T-cell (primary cell): ENCODE measurements around the gene MYEOV. TPM values are rescaled to one million over a fixed set of nuclear protein-coding genes. Genes with fewer than 3 reads are reported as not detected.

Experiments
- ATAC-seq, 4 experiments: fragments of 200-7000 bp in 3 of 4; fragments of 150-1000 bp in 1 of 4; cut with Tn5 transposase; replicated peaks in 1 of 4; 1 replicate in 3 of 4; 2 replicates in 1 of 4; pipeline ENCODE4 v1.10.0; 2021; ENCODE audit warnings: moderate library complexity in 3 of 4, mild to moderate bottlenecking in 2 of 4, moderate number of reproducible peaks in 1 of 4
- CTCF ChIA-PET, 2 donors: fragments of 300-600 bp; sonication (Branson Sonifier 250); formaldehyde crosslinking; loops; one replicate each; lab custom pipeline; 2022; ENCODE audit warnings: antibody characterized with exemption in 2 of 2; lab: Charles Lee
- POLR2A ChIA-PET, 2 donors: fragments of 300-600 bp; sonication (Branson Sonifier 250); formaldehyde crosslinking; loops; one replicate each; lab custom pipeline; 2022; ENCODE audit warnings: antibody characterized with exemption in 2 of 2; lab: Charles Lee
- DNase-seq, 35 experiments: peaks; one replicate each; pipeline versions ENCODE4 v3.0.0 to v3.0.0-alpha.2; 2013 to 2023
- H3K27ac ChIP-seq: one replicate; pipeline ENCODE4 v1.5.1; 2013; ENCODE audit warnings: low read length
- H3K27me3 ChIP-seq, 2 experiments: replicated peaks in 1 of 2; 1 replicate in 1 of 2; 2 replicates in 1 of 2; pipeline versions ENCODE4 v1.6.1 to v1.7.0; 2013; ENCODE audit warnings: low read length in 1 of 2, mixed read lengths in 1 of 2; ENCODE audit not compliant: control insufficient read depth in 2 of 2, insufficient read depth in 2 of 2; ENCODE audit errors: extremely low read depth in 1 of 2
- H3K36me3 ChIP-seq, 2 donors: 1 replicate in 1 of 2; 2 replicates in 1 of 2; pipeline versions ENCODE4 v1.6.1 to v1.7.0; 2013; ENCODE audit warnings: low read length in 1 of 2; ENCODE audit not compliant: control insufficient read depth in 2 of 2, insufficient read depth in 1 of 2; ENCODE audit errors: extremely low read depth in 1 of 2
- H3K4me1 ChIP-seq, 2 experiments: 1 replicate in 1 of 2; 2 replicates in 1 of 2; pipeline versions ENCODE4 v1.6.1 to v1.7.0; 2013; ENCODE audit warnings: low read length in 2 of 2, mixed read lengths in 1 of 2; ENCODE audit not compliant: insufficient read depth in 2 of 2, control insufficient read depth in 1 of 2; ENCODE audit errors: extremely low read depth in 1 of 2
- H3K4me3 ChIP-seq, 2 donors: 1 replicate in 1 of 2; 2 replicates in 1 of 2; pipeline versions ENCODE4 v1.5.1 to v1.7.0; 2013; ENCODE audit warnings: mild to moderate bottlenecking in 2 of 2, low read length in 1 of 2, moderate library complexity in 1 of 2; ENCODE audit not compliant: control insufficient read depth in 1 of 2; ENCODE audit errors: extremely low read depth in 1 of 2
- H3K9me3 ChIP-seq: 2 replicates; pipeline ENCODE4 v1.7.0; 2013
- H3K27ac Mint-ChIP-seq, 2 donors: one replicate each; pipeline ENCODE4 v1.8.0; 2020 to 2021; ENCODE audit warnings: mild to moderate bottlenecking in 2 of 2, mixed read lengths in 2 of 2
- H3K27me3 Mint-ChIP-seq, 2 donors: one replicate each; pipeline ENCODE4 v1.8.0; 2021 to 2022; ENCODE audit warnings: mixed read lengths in 2 of 2
- H3K36me3 Mint-ChIP-seq: one replicate; pipeline ENCODE4 v1.8.0; 2021; ENCODE audit warnings: mixed read lengths
- H3K4me1 Mint-ChIP-seq, 3 donors: one replicate each; pipeline ENCODE4 v1.8.0; 2020 to 2022; ENCODE audit warnings: mixed read lengths in 3 of 3, mild to moderate bottlenecking in 1 of 3
- H3K4me3 Mint-ChIP-seq, 3 donors: one replicate each; pipeline ENCODE4 v1.8.0; 2020 to 2022; ENCODE audit warnings: mild to moderate bottlenecking in 3 of 3, mixed read lengths in 3 of 3, moderate library complexity in 3 of 3
- H3K9me3 Mint-ChIP-seq, 3 donors: one replicate each; pipeline ENCODE4 v1.8.0; 2020 to 2022; ENCODE audit warnings: mixed read lengths in 3 of 3
- WGBS: methylation state at CpG from one replicate; pipeline ENCODE4 v1.1.5; 2013; ENCODE audit warnings: missing lambda C conversion rate; ENCODE audit not compliant: insufficient coverage; 5-methylcytosine and 5-hydroxymethylcytosine counted together
- total RNA-seq, 35 experiments: library from RNA in 6 of 35; stranded (reverse) in 6 of 35; fragments of 120-200 nt in 1 of 35; gene quantifications; one replicate each; pipeline versions ENCODE4 v1.2.1 to v1.2.4 and lab custom pipeline; 2013 to 2026

The MYEOV gene
- total RNA-seq, 5 donors from 2014 or later (not counting 1 experiment from before 2014, with no cell fraction given): 0.22 to 0.98 (median 0.50) TPM; not detected in 2

DNA sequence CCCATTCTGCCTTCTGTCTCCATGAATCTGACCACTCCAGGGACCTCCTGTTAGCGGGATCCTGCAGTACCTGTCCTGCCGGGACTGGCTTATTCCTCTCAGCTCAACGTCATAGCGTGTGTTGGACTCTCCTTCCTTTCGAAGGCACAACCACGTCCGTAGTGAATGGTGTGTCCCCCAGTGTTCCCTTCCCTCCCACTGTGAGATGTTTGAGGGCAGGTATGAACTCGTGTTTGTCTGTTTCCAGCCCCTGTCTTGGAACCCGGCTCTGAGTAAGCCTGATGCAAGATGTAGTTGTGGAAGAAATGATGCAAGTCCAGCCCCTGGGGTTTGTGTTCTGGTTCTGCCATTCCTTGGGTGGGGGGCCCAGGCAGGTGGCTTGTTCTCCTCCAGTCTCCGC, 10.5 kb upstream of the MYEOV start:
- Histone ChIP-seq H3K4me1 (no peaks in the 10 kb centered on the region), H3K9me3 (no peaks in the 10 kb centered on the region), H3K27me3 (peaks cover 0 to 52% of the 10 kb centered on the region in 2 experiments), H3K27ac (no peak overlapping the region), H3K4me3 (no peak overlapping the region), H3K36me3 (no peaks in the 10 kb centered on the region)
- CTCF ChIA-PET: interaction anchor here in 1 of 2 donors (0.6 kb wide), 1 partner anchor 10 kb away, joined by 3 read pairs; no protein-coding TSS in a partner anchor
- no peak for DNase-seq
- POLR2A ChIA-PET: no interaction called here
- Mint-ChIP-seq H3K4me3 (no peak overlapping the region), H3K4me1 (no peaks in the 10 kb centered on the region), H3K9me3 (no peaks in the 10 kb centered on the region), H3K27me3 (peaks cover 0 to 11% of the 10 kb centered on the region in 2 donors), H3K27ac (no peak overlapping the region), H3K36me3 (no peaks in the 10 kb centered on the region)
- WGBS: 90% methylated on average over 2 of the region's 10 CpGs
- no peak for ATAC-seq

DNA sequence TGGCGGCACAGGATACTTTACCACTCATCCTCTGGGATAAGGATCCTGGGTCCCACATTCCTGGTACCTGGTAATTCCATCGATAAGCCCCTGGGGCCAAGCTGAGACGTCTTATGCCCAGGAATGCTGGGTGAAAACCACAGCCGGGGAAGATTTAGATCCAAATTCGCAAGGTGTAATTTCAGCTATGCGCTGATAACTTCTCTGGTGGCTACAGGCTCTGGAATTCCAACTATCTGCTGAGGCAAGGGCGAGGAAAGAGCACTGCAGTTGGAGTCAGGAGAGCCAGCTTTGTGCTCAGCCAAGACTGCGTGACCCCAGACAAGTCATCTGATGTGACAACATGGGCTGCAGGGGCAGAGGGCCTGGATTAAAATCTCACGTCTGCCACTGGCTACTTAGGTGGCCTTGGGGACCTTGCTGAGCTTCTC, 9.9 kb upstream of the MYEOV start:
- Histone ChIP-seq H3K27me3 (peaks cover 0 to 50% of the 10 kb centered on the region in 2 experiments), H3K4me3 (no peak overlapping the region), H3K27ac (no peak overlapping the region), H3K4me1 (no peaks in the 10 kb centered on the region), H3K9me3 (no peaks in the 10 kb centered on the region), H3K36me3 (no peaks in the 10 kb centered on the region)
- Mint-ChIP-seq H3K4me1 (no peaks in the 10 kb centered on the region), H3K27me3 (peaks cover 0 to 11% of the 10 kb centered on the region in 2 donors), H3K4me3 (no peak overlapping the region), H3K27ac (no peak overlapping the region), H3K9me3 (no peaks in the 10 kb centered on the region), H3K36me3 (no peaks in the 10 kb centered on the region)
- WGBS: 85% methylated on average over 9 of the region's 9 CpGs
- CTCF ChIA-PET: interaction anchor here in 1 of 2 donors (0.6 kb wide), 1 partner anchor 407 kb away, joined by 3 read pairs; no protein-coding TSS in a partner anchor
- ATAC-seq: no peak
- DNase-seq: no peak
- POLR2A ChIA-PET: no interaction called here

DNA sequence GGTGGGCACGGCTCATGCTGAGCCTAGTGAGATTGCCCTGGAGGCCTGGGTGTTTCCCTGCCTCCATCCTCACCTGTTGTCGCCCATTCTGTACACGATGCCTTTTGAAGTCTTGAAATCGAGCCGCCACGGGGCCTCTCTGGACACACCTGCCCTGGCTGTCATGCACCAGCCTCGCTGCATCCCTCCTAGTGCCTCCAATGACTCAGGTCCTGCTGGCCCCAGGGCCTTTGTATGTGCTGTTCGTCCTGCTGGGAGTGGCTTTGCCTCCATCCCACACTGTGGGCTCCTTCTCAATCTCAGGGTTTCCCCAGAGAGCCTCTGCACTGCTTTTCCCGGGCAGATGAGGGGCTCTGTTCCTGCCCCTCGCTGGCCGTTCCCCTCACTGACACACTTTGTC, 8.9 kb upstream of the MYEOV start:
- ChIA-PET CTCF (no interaction called here), POLR2A (no interaction called here)
- Mint-ChIP-seq H3K9me3 (no peaks in the 10 kb centered on the region), H3K27me3 (peaks cover 0 to 11% of the 10 kb centered on the region in 2 donors), H3K27ac (no peak overlapping the region), H3K36me3 (no peaks in the 10 kb centered on the region), H3K4me3 (no peak overlapping the region), H3K4me1 (no peaks in the 10 kb centered on the region)
- 89% methylated on average over 8 of the region's 11 CpGs for WGBS
- Histone ChIP-seq H3K4me3 (no peak overlapping the region), H3K27me3 (peaks cover 0 to 50% of the 10 kb centered on the region in 2 experiments), H3K36me3 (no peaks in the 10 kb centered on the region), H3K27ac (no peak overlapping the region), H3K4me1 (no peaks in the 10 kb centered on the region), H3K9me3 (no peaks in the 10 kb centered on the region)
- no peak for DNase-seq
- ATAC-seq: no peak

DNA sequence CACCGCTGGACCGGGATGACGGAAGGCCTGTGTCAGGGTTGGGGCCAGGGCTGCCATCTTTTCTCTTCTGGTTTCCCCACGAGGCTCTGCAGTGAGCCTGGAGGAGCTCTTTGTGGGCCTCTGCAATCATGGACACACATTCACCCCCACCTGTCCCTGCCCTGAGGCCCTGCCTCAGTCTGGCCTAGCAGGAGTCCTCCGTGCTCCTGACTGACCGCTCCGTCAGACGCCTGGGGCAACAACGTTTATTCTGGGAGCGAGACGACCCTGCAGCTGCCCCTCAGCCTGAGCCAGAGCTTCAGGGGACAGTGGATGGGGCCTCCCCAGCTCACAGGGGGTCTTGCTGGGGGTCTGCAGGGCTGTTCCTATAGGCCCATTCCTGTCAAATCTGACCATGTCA, 8.2 kb upstream of the MYEOV start:
- 86% methylated on average over 11 of the region's 11 CpGs for WGBS
- POLR2A ChIA-PET: no interaction called here
- Histone ChIP-seq H3K9me3 (no peaks in the 10 kb centered on the region), H3K36me3 (no peaks in the 10 kb centered on the region), H3K27me3 (peaks cover 0 to 57% of the 10 kb centered on the region in 2 experiments), H3K4me3 (no peak overlapping the region), H3K27ac (no peak overlapping the region), H3K4me1 (no peaks in the 10 kb centered on the region)
- no peak overlapping the region for H3K4me3 Mint-ChIP-seq
- no peaks in the 10 kb centered on the region for H3K36me3 Mint-ChIP-seq
- no peaks in the 10 kb centered on the region for H3K9me3 Mint-ChIP-seq
- H3K27me3 Mint-ChIP-seq: peaks cover 0 to 11% of the 10 kb centered on the region in 2 donors
- ATAC-seq (no peak), DNase-seq (no peak)
- CTCF ChIA-PET: no interaction called here
- H3K27ac Mint-ChIP-seq: no peak overlapping the region
- H3K4me1 Mint-ChIP-seq: no peaks in the 10 kb centered on the region

DNA sequence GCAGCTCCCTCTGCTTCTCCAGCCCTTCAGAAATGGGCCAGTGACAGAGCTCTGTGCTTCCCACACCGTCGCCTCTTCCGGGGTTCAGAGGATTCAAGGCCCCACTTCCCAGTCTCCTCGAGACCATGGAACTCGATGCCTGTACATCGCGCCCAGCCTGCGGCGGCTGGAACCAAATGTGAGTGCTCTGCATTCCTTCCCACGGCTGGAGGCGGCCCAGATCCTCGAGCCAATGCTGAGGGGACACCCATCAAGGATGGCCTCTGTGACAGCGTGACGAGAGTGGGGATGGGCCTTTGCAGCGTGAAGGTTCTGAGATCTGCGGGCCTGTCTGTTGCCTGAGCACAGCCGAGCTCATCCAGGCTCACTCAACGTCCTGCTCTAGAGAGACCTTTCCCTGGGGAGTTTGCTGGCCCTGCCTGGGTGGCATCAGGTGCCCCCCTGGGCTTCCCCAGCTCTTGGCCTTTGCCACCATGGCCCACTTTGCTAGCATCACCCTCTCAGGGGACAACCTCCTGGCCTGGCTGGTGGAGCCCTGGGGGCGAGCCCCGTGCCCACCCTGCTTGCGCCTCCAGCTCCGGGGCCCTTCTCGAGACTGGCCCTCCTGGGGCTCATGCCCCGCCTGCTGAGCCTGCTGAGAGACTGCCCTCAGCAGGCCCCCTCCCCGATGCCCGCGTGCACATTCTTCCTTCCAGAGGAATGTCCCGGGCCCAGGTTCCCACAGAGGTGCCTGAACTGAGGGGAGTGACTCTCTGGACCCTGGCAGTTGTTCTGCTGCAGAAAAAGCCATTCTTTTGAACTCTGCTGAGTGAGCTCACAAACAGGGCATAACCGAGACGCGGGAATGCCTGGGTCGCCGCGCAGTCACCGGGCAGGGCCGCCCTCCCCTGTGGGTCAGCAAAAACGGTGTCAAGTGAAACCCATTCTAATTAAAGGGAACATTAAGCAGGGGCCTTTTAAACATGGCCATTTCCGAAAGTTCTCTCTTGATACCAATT, 7.3 kb upstream of the MYEOV start:
- Histone ChIP-seq H3K4me3 (no peak overlapping the region), H3K4me1 (no peaks in the 10 kb centered on the region), H3K27ac (no peak overlapping the region), H3K9me3 (no peaks in the 10 kb centered on the region), H3K36me3 (no peaks in the 10 kb centered on the region), H3K27me3 (peaks cover 0 to 58% of the 10 kb centered on the region in 2 experiments)
- Mint-ChIP-seq H3K27me3 (peaks cover 0 to 11% of the 10 kb centered on the region in 2 donors), H3K36me3 (no peaks in the 10 kb centered on the region), H3K4me3 (no peak overlapping the region), H3K27ac (no peak overlapping the region), H3K4me1 (no peaks in the 10 kb centered on the region), H3K9me3 (no peaks in the 10 kb centered on the region)
- POLR2A ChIA-PET: no interaction called here
- CTCF ChIA-PET: no interaction called here
- WGBS: 90% methylated on average over 35 of the region's 38 CpGs
- DNase-seq: no peak
- no peak for ATAC-seq

DNA sequence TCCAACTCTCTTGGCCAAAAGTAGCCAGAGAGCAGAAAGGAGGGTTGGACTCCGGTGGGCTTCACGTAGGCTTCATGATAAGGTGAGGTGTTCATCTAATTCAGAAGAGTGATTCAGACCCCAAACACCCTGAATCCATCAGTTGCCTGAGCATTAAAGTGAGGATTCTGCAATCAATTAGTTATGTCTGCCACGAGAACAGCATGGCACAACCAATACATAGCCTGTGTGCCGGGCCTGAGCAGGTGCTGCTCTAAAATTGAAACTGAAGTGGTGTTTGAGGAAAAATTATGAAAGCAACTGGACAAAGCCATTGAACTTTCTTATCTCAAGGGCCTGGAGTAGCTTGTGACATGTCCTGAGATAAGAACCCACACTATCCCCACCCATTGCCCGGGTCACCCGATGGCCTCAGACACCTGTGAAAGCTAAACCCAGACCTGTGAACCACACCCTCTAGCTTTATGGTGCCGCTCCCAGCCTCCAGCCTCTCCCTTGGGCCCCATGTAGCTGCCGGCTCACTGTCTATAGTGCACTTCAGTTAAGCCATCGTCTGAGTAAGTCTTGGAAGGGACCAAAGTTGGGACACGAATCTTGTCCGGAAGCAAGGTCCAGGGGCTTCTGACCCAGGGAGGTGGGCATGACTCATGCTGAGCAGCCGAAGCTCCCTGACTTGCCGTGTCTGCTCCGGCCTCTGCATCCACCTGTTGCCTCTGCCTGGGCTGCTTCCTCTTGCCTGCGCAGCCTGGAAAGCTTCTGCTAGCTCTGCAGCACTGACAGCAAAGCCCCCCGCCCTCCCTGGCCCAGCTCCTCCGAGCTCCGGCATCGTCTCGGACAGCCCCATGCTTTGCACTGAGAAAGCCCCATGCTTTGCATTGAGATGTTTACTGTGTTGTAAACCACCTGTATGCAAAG, 5.7 kb upstream of the MYEOV start:
- Mint-ChIP-seq H3K4me3 (no peak overlapping the region), H3K4me1 (peaks cover 0 to 2% (median 0%) of the 10 kb centered on the region in 3 donors), H3K27ac (no peak overlapping the region), H3K27me3 (peaks cover 0 to 11% of the 10 kb centered on the region in 2 donors), H3K36me3 (no peaks in the 10 kb centered on the region), H3K9me3 (no peaks in the 10 kb centered on the region)
- 88% methylated on average over 15 of the region's 20 CpGs for WGBS
- Histone ChIP-seq H3K27ac (no peak overlapping the region), H3K4me3 (no peak overlapping the region), H3K4me1 (peaks cover 0 to 9% of the 10 kb centered on the region in 2 experiments), H3K9me3 (no peaks in the 10 kb centered on the region), H3K27me3 (peaks cover 0 to 61% of the 10 kb centered on the region in 2 experiments), H3K36me3 (no peaks in the 10 kb centered on the region)
- ATAC-seq: no peak
- CTCF ChIA-PET: no interaction called here
- DNase-seq: no peak
- POLR2A ChIA-PET: no interaction called here
